HepG2 (cell line): ENCODE results near the gene CASP3. TPM values are rescaled to one million over a fixed set of nuclear protein-coding genes. Genes with fewer than 3 reads are reported as not detected.

Source experiments
- ARID5B ChIP-seq: IDR thresholded peaks from 2 replicates; pipeline ENCODE4 v1.4.0; 2020; ENCODE audit warnings: mild to moderate bottlenecking, missing genetic modification reagents
- DDIT3 ChIP-seq: sonication (generic); formaldehyde crosslinking; IDR thresholded peaks from 2 replicates; pipeline ENCODE4 v1.4.0; 2020; ENCODE audit warnings: mild to moderate bottlenecking, missing genetic modification reagents
- FOXA3 ChIP-seq: IDR thresholded peaks from 2 replicates; pipeline ENCODE4 v1.6.1; 2016; ENCODE audit warnings: missing genetic modification reagents, missing compliant biosample characterization
- MLXIP ChIP-seq: sonication (generic); formaldehyde crosslinking; IDR thresholded peaks from 2 replicates; pipeline ENCODE4 v1.9.0; 2021; ENCODE audit warnings: missing genetic modification reagents, borderline replicate concordance
- NPAS2 ChIP-seq: sonication (generic); formaldehyde crosslinking; IDR thresholded peaks from 2 replicates; pipeline ENCODE4 v1.8.0; 2022; ENCODE audit warnings: mild to moderate bottlenecking, missing genetic modification reagents, borderline replicate concordance
- NR1H2 ChIP-seq: sonication (generic); formaldehyde crosslinking; IDR thresholded peaks from 2 replicates; pipeline ENCODE4 v1.8.1; 2022; ENCODE audit warnings: low read depth, missing genetic modification reagents, borderline replicate concordance
- SAFB2 ChIP-seq: sonication (generic); formaldehyde crosslinking; IDR thresholded peaks from 2 replicates; pipeline ENCODE4 v1.5.1; 2020; ENCODE audit warnings: missing genetic modification reagents, low read depth, mild to moderate bottlenecking, borderline replicate concordance
- SPEN ChIP-seq: sonication (generic); formaldehyde crosslinking; IDR thresholded peaks from 2 replicates; pipeline ENCODE4 v1.5.1; 2020; ENCODE audit warnings: low read depth, mild to moderate bottlenecking, missing genetic modification reagents
- TBP ChIP-seq: sonication (generic); formaldehyde crosslinking; IDR thresholded peaks from 2 replicates; pipeline ENCODE4 v1.5.0; 2020; ENCODE audit warnings: missing genetic modification reagents
- TCF12 ChIP-seq, 2 experiments: fragments of 450-650 bp in 1 of 2; sonication (generic) in 1 of 2; formaldehyde crosslinking in 1 of 2; IDR thresholded peaks; 2 replicates each; pipeline versions ENCODE4 v1.6.1 to v1.8.0; 2017 to 2022; ENCODE audit warnings: antibody characterized with exemption in 1 of 2, mild to moderate bottlenecking in 1 of 2, missing genetic modification reagents in 1 of 2, moderate library complexity in 1 of 2
- ZNF138 ChIP-seq: sonication (generic); formaldehyde crosslinking; IDR thresholded peaks from 2 replicates; pipeline ENCODE4 v1.5.0; 2020; ENCODE audit warnings: mild to moderate bottlenecking, low read depth, missing genetic modification reagents
- ZNF264 ChIP-seq: sonication (generic); formaldehyde crosslinking; IDR thresholded peaks from 2 replicates; pipeline ENCODE4 v1.4.0; 2020; ENCODE audit warnings: missing genetic modification reagents
- ZNF773 ChIP-seq: sonication (generic); formaldehyde crosslinking; IDR thresholded peaks from 2 replicates; pipeline ENCODE4 v1.4.0; 2020; ENCODE audit warnings: missing genetic modification reagents, borderline replicate concordance
- polyA plus RNA-seq, 8 experiments: library from polyadenylated mRNA; depleted of rRNA in 3 of 8; stranded (reverse) in 7 of 8; unstranded in 1 of 8; fragments of >200 nt; fragmentation: Illumina TruSeq in 4 of 8; extraction: Trizol in 4 of 8; gene quantifications; 2 replicates each; pipeline versions ENCODE4 v1.2.1 to v1.2.3, GENCODE V29; 2011 to 2016; ENCODE audit warnings: low read depth in 4 of 8, missing spikeins in 1 of 8, mixed read lengths in 1 of 8; ENCODE audit not compliant: insufficient read depth in 1 of 8
- total RNA-seq, 5 experiments: library from RNA; depleted of rRNA; stranded (reverse); fragments of >200 nt; fragmentation: Illumina TruSeq; extraction: Trizol; gene quantifications; 2 replicates each; pipeline ENCODE4 v1.2.3, GENCODE V29; 2016; ENCODE audit warnings: low read depth in 1 of 5
- TF ChIP-seq, protein P1 (sequence below): sonication (generic); formaldehyde crosslinking; IDR thresholded peaks from 2 replicates; pipeline ENCODE4 v1.8.0; 2022; ENCODE audit warnings: missing genetic modification reagents, mild to moderate bottlenecking, borderline replicate concordance
- TF ChIP-seq, protein P2 (sequence below): sonication (generic); formaldehyde crosslinking; IDR thresholded peaks from 2 replicates; pipeline ENCODE4 v1.5.0; 2020; ENCODE audit warnings: mild to moderate bottlenecking, missing genetic modification reagents

CASP3 gene
- total and polyA plus RNA-seq, 2 of the 13 experiments (the other 11 are each of a cell fraction or from before 2014, with no cell fraction given): 26.0 to 77.8 TPM

GRCh38 chr4:184649026-184649970 lies at the start of gene CASP3, which contains the start of gene PRIMPOL (continued):
- TF ChIP-seq NPAS2 (CRISPR knock-in tag): no peak
- TF ChIP-seq ZNF138 (CRISPR knock-in tag): no peak
- TF ChIP-seq TCF12 (IDR thresholded peaks at IDR 0.05): no peak
- 0 out of 2 replicates have a peak, but pooled peaks have one; percentile 14 for TF ChIP-seq TCF12 (CRISPR knock-in tag; IDR thresholded peaks at IDR 0.05)
- 0 out of 2 replicates have a peak, but pooled peaks have one; percentile 75 for TF ChIP-seq TBP
- TF ChIP-seq FOXA3: peak; percentile 54
- TF ChIP-seq, protein P1, sequence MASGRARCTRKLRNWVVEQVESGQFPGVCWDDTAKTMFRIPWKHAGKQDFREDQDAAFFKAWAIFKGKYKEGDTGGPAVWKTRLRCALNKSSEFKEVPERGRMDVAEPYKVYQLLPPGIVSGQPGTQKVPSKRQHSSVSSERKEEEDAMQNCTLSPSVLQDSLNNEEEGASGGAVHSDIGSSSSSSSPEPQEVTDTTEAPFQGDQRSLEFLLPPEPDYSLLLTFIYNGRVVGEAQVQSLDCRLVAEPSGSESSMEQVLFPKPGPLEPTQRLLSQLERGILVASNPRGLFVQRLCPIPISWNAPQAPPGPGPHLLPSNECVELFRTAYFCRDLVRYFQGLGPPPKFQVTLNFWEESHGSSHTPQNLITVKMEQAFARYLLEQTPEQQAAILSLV (CRISPR knock-in tag): peak; percentile 16; the same call in 1 of the 2 replicates
- peak; percentile 77 for TF ChIP-seq SPEN (CRISPR knock-in tag)
- TF ChIP-seq NR1H2: no peak
- no peak; the same call in 1 of the 2 replicates for TF ChIP-seq MLXIP
- peak; percentile 84; the same call in 1 of the 2 replicates for TF ChIP-seq ZNF773 (CRISPR knock-in tag)
- no peak for TF ChIP-seq DDIT3 (CRISPR knock-in tag)
- no peak for TF ChIP-seq ZNF264 (CRISPR knock-in tag)
- TF ChIP-seq SAFB2 (CRISPR knock-in tag): peak; percentile 77; the same call in 1 of the 2 replicates
- TF ChIP-seq, protein P2, sequence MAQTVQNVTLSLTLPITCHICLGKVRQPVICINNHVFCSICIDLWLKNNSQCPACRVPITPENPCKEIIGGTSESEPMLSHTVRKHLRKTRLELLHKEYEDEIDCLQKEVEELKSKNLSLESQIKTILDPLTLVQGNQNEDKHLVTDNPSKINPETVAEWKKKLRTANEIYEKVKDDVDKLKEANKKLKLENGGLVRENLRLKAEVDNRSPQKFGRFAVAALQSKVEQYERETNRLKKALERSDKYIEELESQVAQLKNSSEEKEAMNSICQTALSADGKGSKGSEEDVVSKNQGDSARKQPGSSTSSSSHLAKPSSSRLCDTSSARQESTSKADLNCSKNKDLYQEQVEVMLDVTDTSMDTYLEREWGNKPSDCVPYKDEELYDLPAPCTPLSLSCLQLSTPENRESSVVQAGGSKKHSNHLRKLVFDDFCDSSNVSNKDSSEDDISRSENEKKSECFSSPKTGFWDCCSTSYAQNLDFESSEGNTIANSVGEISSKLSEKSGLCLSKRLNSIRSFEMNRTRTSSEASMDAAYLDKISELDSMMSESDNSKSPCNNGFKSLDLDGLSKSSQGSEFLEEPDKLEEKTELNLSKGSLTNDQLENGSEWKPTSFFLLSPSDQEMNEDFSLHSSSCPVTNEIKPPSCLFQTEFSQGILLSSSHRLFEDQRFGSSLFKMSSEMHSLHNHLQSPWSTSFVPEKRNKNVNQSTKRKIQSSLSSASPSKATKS (CRISPR knock-in tag): no peak
- TF ChIP-seq ARID5B: no peak
